Esophagus muscularis mucosa (tissue), 4 donors: ENCODE results near the gene SLC27A1. TPM values are rescaled to one million over a fixed set of nuclear protein-coding genes. Genes with fewer than 3 reads are reported as not detected.
A peak's percentile ranks its signal among the peaks of the same experiment; 100 is the strongest.
"Not testable (repeated sequence)": the region's sequence is repeated elsewhere in the genome, so short reads cannot be mapped to it uniquely, and the experiment has no call there.

Source experiments
- DNase-seq: peaks from one replicate; pipeline ENCODE4 v3.0.0-alpha.2; 2017; ENCODE audit errors: extremely low spot score
- H3K27ac ChIP-seq, 4 donors: fragments of 200-600 bp; sonication (generic); replicated peaks in 1 of 4; 1 replicate in 3 of 4; 2 replicates in 1 of 4; pipeline ENCODE4 v1.5.1; 2016 to 2019; ENCODE audit warnings: mild to moderate bottlenecking in 1 of 4
- H3K27me3 ChIP-seq, 4 donors: fragments of 200-600 bp; sonication (generic); one replicate each; pipeline versions ENCODE4 v1.5.1 to v1.6.0; 2016 to 2019
- H3K36me3 ChIP-seq, 4 donors: fragments of 200-600 bp; sonication (generic); one replicate each; pipeline ENCODE4 v1.5.1; 2016 to 2019
- H3K4me1 ChIP-seq, 4 donors: fragments of 200-600 bp; sonication (generic); one replicate each; pipeline ENCODE4 v1.5.1; 2016 to 2019
- H3K4me3 ChIP-seq, 4 donors: fragments of 200-600 bp; sonication (generic); 1 replicate in 2 of 4; 2 replicates in 2 of 4; pipeline ENCODE4 v1.5.1; 2016 to 2019; ENCODE audit warnings: mild to moderate bottlenecking in 4 of 4, moderate library complexity in 1 of 4
- H3K9me3 ChIP-seq, 4 donors: fragments of 200-600 bp; sonication (generic); 1 replicate in 3 of 4; 2 replicates in 1 of 4; pipeline ENCODE4 v1.5.1; 2016 to 2019
- CTCF ChIP-seq, 3 experiments: fragments of 200-600 bp in 2 of 3; fragments of 450-650 bp in 1 of 3; sonication (generic) in 2 of 3; IDR thresholded peaks; one replicate each; pipeline ENCODE4 v1.5.1; 2017 to 2019; ENCODE audit warnings: antibody characterized with exemption in 3 of 3, mild to moderate bottlenecking in 2 of 3, moderate library complexity in 1 of 3
- EP300 ChIP-seq: sonication (generic); formaldehyde crosslinking; IDR thresholded peaks from one replicate; pipeline ENCODE4 v1.6.1; 2017; ENCODE audit warnings: antibody characterized with exemption
- POLR2A ChIP-seq: fragments of 450-650 bp; IDR thresholded peaks from one replicate; pipeline ENCODE4 v1.6.1; 2017; ENCODE audit warnings: antibody characterized with exemption, moderate library complexity, mild to moderate bottlenecking, low read depth
- POLR2AphosphoS5 ChIP-seq, 2 donors: sonication (generic); formaldehyde crosslinking; IDR thresholded peaks; one replicate each; pipeline ENCODE4 v1.6.1; 2017; ENCODE audit warnings: antibody characterized with exemption in 2 of 2
- WGBS: methylation state at CpG from one replicate; pipeline ENCODE4 v1.1.5; 2018; 5-methylcytosine and 5-hydroxymethylcytosine counted together
- intact Hi-C: fragments of 100-400 bp; cut with DNase I; formaldehyde crosslinking; loops from one replicate; pipeline ENCODE4 v1.15.1; 2023
- total RNA-seq, 4 donors: library from RNA; depleted of rRNA; stranded (reverse); fragments of >200 nt; gene quantifications; one replicate each; pipeline versions ENCODE4 v1.1.0 to v1.2.1, GENCODE V29; 2016

The SLC27A1 gene
- total RNA-seq, 4 donors from 2014 or later = 15.9 to 26.1 (median 19.4) TPM

GRCh38 chr19:17473041-17473440, 2.7 kb downstream of the SLC27A1 start:
- intact Hi-C loops = no loop called here
- H3K27me3 ChIP-seq = no peaks in the 10 kb centered on the region
- TF ChIP-seq EP300 (no peak), POLR2AphosphoS5 (IDR thresholded peaks at IDR 0.05) (no peak), CTCF (IDR thresholded peaks at IDR 0.05) (no peak), POLR2A (no peak)
- H3K9me3 ChIP-seq = no peaks in the 10 kb centered on the region
- peaks cover 0 to 4% (median 0%) of the 10 kb centered on the region in 4 donors for H3K36me3 ChIP-seq
- no peak overlapping the region for H3K4me3 ChIP-seq
- 79% methylated on average over 9 of the region's 9 CpGs for WGBS
- peaks cover 36 to 67% (median 47%) of the 10 kb centered on the region in 4 donors for H3K4me1 ChIP-seq
- DNase-seq = no peak
- H3K27ac ChIP-seq = peak overlapping the region in 1 of 4 donors; percentile 33

- H3K4me3 ChIP-seq, H3K36me3 ChIP-seq, intact Hi-C loops, DNase-seq, H3K9me3 ChIP-seq, H3K27me3 ChIP-seq: not testable (repeated sequence)
- H3K4me1 ChIP-seq = peaks cover 24 to 55% (median 40%) of the 10 kb centered on the region in 4 donors
- WGBS = 85% methylated on average over 4 of the region's 6 CpGs
- H3K27ac ChIP-seq = peak overlapping the region; percentile 45 to 69 (median 54)
Observed at GRCh38 chr19:17475011-17475540, 4.8 kb downstream of the SLC27A1 start.

GRCh38 chr19:17475541-17476115, 5.3 kb downstream of the SLC27A1 start:
- Histone ChIP-seq H3K36me3 (peaks cover 0 to 4% (median 0%) of the 10 kb centered on the region in 4 donors), H3K27ac (peak overlapping the region; percentile 45 to 69 (median 54)), H3K27me3 (no peaks in the 10 kb centered on the region), H3K4me1 (peaks cover 24 to 52% (median 42%) of the 10 kb centered on the region in 4 donors), H3K9me3 (no peaks in the 10 kb centered on the region), H3K4me3 (no peak overlapping the region)
- TF ChIP-seq EP300 (no peak), POLR2AphosphoS5 (IDR thresholded peaks at IDR 0.05) (peak; percentile 17 to 38)
- 44% methylated on average over 9 of the region's 10 CpGs for WGBS
- no peak for DNase-seq
- intact Hi-C loops = no loop called here

- no peaks in the 10 kb centered on the region for H3K27me3 ChIP-seq
- peak overlapping the region in 2 of 4 donors; percentile 46 to 54 for H3K27ac ChIP-seq
- H3K9me3 ChIP-seq = no peaks in the 10 kb centered on the region
- intact Hi-C loops = no loop called here
- H3K36me3 ChIP-seq = no peaks in the 10 kb centered on the region
- no peak overlapping the region for H3K4me3 ChIP-seq
- H3K4me1 ChIP-seq = peaks cover 24 to 37% (median 33%) of the 10 kb centered on the region in 4 donors
- DNase-seq = no peak
- no peak for TF ChIP-seq POLR2AphosphoS5 (IDR thresholded peaks at IDR 0.05)
- whole genome bisulfite sequencing = 53% methylated on average over 6 of the region's 6 CpGs
Observed at GRCh38 chr19:17479325-17479791, 9.0 kb downstream of the SLC27A1 start.

- no peak overlapping the region for H3K27ac ChIP-seq
- no peaks in the 10 kb centered on the region for H3K27me3 ChIP-seq
- TF ChIP-seq CTCF (IDR thresholded peaks at IDR 0.05) (no peak), EP300 (no peak), POLR2AphosphoS5 (IDR thresholded peaks at IDR 0.05) (no peak), POLR2A (no peak)
- 90% methylated on average over 13 of the region's 13 CpGs for WGBS
- no peaks in the 10 kb centered on the region for H3K9me3 ChIP-seq
- intact Hi-C loops = no loop called here
- H3K36me3 ChIP-seq = peaks cover 0 to 19% (median 10%) of the 10 kb centered on the region in 4 donors
- peaks cover 9 to 20% (median 16%) of the 10 kb centered on the region in 4 donors for H3K4me1 ChIP-seq
- DNase-seq = no peak
- H3K4me3 ChIP-seq = no peak overlapping the region
Observed at GRCh38 chr19:17481986-17482385, 11.7 kb downstream of the SLC27A1 start.

- H3K9me3 ChIP-seq = no peaks in the 10 kb centered on the region
- WGBS = 85% methylated on average over 3 of the region's 3 CpGs
- peaks cover 0 to 30% (median 18%) of the 10 kb centered on the region in 4 donors for H3K36me3 ChIP-seq
- intact Hi-C loops = no loop called here
- no peak overlapping the region for H3K4me3 ChIP-seq
- H3K4me1 ChIP-seq = peaks cover 11 to 27% (median 22%) of the 10 kb centered on the region in 4 donors
- no peak for TF ChIP-seq CTCF (IDR thresholded peaks at IDR 0.05)
- TF ChIP-seq POLR2AphosphoS5 (IDR thresholded peaks at IDR 0.05) = no peak
- no peak for TF ChIP-seq EP300
- no peak for TF ChIP-seq POLR2A
- no peak overlapping the region for H3K27ac ChIP-seq
- H3K27me3 ChIP-seq = no peaks in the 10 kb centered on the region
- no peak for DNase-seq
Observed at GRCh38 chr19:17482877-17483604, 12.7 kb downstream of the SLC27A1 start.
